ENCODE measurements around the gene HIGD1C.

DNA sequence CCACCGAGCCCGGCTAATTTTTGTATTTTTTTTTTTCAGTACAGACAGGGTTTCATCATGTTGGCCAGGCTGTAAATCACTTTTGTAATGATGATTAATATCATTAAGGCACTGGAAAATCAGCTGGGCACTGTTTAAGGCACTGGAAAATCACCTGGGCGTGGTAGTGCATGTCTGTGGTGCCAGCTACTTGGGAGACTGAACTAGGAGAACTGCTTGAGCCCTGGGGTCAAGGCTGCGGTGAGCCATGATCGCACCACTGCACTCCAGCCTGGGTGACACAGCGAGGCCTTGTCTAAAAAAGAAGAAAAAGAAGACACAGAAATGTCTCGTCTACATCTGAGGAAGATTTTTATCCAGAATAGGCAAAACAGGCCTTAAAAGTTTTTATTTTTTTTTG, 61.1 kb downstream of the HIGD1C start:
- TF ChIP-seq POLR2A (IDR thresholded peaks at IDR 0.05; ENCODE audit: low read depth, low read length) (no peak), POLR2AphosphoS5 (IDR thresholded peaks at IDR 0.05; ENCODE audit: low read depth, low read length) (no peak)

All from GM12891 (cell line).